HFFc6 (cell line): ENCODE data around the gene SKIC2. TPM values are rescaled to one million over a fixed set of nuclear protein-coding genes. Genes with fewer than 3 reads are reported as not detected.

Experiments used
- DNase-seq: peaks from one replicate; pipeline ENCODE4 v3.0.0-alpha.2; 2018
- H3K27ac Mint-ChIP-seq: 2 replicates; pipeline ENCODE4 v1.8.0; 2020; ENCODE audit warnings: mild to moderate bottlenecking, mixed read lengths
- H3K27me3 Mint-ChIP-seq: 2 replicates; pipeline ENCODE4 v1.8.0; 2021; ENCODE audit warnings: mild to moderate bottlenecking, moderate library complexity, mixed read lengths; ENCODE audit not compliant: insufficient read depth
- H3K36me3 Mint-ChIP-seq: 2 replicates; pipeline ENCODE4 v1.8.0; 2021; ENCODE audit warnings: low read depth, mixed read lengths
- H3K4me1 Mint-ChIP-seq: 2 replicates; pipeline ENCODE4 v1.8.0; 2020; ENCODE audit warnings: low read depth, mixed read lengths
- H3K4me3 Mint-ChIP-seq: 2 replicates; pipeline ENCODE4 v1.8.0; 2020; ENCODE audit warnings: mild to moderate bottlenecking, moderate library complexity, mixed read lengths
- H3K9me3 Mint-ChIP-seq: 2 replicates; pipeline ENCODE4 v1.8.0; 2020; ENCODE audit warnings: mild to moderate bottlenecking, mixed read lengths
- total RNA-seq, 6 experiments: library from RNA; stranded (reverse); fragmentation: NEBNext Ultra II Directional; extraction: Animal tissue kit (Norgen Biotek cat#: 25700); gene quantifications; 2 replicates in 1 of 6; 3 replicates in 5 of 6; pipeline ENCODE4 v1.2.3, GENCODE V29; 2021
- TF ChIP-seq, protein P1 (sequence below): fragments of 200-600 bp; sonication (generic); IDR thresholded peaks from 2 replicates; pipeline ENCODE4 v1.5.0; 2021; ENCODE audit warnings: antibody characterized with exemption, mild to moderate bottlenecking

Gene SKIC2
- total RNA-seq, 6 experiments from 2014 or later = 74.0 to 83.3 (median 77.8) TPM

DNA sequence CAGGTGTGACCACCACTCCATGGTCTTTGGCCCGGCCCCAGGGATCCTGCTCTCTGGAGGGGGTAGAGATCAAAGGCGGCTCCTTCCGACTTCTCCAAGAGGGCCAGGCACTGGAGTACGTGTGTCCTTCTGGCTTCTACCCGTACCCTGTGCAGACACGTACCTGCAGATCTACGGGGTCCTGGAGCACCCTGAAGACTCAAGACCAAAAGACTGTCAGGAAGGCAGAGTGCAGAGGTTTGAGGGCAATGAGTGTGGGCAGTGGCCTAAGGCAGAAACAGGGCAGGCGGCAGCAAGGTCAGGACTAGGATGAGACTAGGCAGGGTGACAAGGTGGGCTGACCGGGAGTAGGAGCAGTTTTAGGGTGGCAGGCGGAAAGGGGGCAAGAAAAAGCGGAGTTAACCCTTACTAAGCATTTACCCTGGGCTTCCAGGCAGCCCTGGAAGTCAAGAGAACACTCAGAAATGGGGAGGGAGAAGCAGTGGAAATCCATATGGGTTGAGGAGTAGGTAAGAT lies 12.5 kb upstream of the SKIC2 start:
- Mint-ChIP-seq H3K36me3 (no peaks in the 10 kb centered on the region), H3K4me3 (no peak overlapping the region; the same call in 1 of the 2 replicates), H3K4me1 (peaks cover 39% of the 10 kb centered on the region), H3K27me3 (peaks cover 17% of the 10 kb centered on the region), H3K27ac (no peak overlapping the region), H3K9me3 (no peaks in the 10 kb centered on the region)
- DNase-seq = no peak
- TF ChIP-seq, protein P1, sequence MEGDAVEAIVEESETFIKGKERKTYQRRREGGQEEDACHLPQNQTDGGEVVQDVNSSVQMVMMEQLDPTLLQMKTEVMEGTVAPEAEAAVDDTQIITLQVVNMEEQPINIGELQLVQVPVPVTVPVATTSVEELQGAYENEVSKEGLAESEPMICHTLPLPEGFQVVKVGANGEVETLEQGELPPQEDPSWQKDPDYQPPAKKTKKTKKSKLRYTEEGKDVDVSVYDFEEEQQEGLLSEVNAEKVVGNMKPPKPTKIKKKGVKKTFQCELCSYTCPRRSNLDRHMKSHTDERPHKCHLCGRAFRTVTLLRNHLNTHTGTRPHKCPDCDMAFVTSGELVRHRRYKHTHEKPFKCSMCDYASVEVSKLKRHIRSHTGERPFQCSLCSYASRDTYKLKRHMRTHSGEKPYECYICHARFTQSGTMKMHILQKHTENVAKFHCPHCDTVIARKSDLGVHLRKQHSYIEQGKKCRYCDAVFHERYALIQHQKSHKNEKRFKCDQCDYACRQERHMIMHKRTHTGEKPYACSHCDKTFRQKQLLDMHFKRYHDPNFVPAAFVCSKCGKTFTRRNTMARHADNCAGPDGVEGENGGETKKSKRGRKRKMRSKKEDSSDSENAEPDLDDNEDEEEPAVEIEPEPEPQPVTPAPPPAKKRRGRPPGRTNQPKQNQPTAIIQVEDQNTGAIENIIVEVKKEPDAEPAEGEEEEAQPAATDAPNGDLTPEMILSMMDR = no peak

DNA sequence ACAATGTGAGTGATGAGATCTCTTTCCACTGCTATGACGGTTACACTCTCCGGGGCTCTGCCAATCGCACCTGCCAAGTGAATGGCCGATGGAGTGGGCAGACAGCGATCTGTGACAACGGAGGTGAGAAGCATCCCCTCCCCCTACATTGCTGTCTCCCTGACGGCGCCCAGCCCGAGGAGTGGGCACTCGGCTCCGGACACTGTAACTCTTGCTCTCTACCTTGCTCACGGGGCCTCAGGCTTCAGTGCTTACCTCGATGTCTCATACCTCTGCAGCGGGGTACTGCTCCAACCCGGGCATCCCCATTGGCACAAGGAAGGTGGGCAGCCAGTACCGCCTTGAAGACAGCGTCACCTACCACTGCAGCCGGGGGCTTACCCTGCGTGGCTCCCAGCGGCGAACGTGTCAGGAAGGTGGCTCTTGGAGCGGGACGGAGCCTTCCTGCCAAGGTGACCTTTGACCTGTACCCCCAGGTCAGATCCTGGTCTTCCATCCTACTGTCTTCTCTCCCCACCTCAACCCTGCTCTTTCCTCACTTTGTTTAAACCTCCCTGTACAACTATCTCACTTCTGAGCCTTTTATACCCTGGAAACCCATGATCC lies 11.8 kb upstream of the SKIC2 start:
- peaks cover 17% of the 10 kb centered on the region for H3K27me3 Mint-ChIP-seq
- TF ChIP-seq, protein P1 = no peak
- no peak overlapping the region for H3K4me3 Mint-ChIP-seq
- peaks cover 37% of the 10 kb centered on the region for H3K4me1 Mint-ChIP-seq
- no peaks in the 10 kb centered on the region for H3K36me3 Mint-ChIP-seq
- H3K27ac Mint-ChIP-seq = no peak overlapping the region
- no peaks in the 10 kb centered on the region for H3K9me3 Mint-ChIP-seq
- no peak for DNase-seq

DNA sequence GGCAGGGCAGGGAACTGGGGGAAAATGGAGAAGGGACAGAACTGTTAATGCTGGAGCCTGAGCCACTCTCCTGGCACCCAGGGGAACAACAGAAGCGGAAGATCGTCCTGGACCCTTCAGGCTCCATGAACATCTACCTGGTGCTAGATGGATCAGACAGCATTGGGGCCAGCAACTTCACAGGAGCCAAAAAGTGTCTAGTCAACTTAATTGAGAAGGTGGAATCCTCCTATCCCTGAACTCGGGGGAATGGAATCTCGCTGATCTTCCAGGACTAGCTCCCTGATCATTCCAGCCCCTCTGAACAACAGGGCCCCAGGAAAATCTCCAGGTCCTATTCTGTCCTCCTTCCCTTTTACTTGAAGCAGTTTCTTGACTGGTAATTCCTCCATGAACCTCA lies 11.1 kb upstream of the SKIC2 start:
- H3K4me1 Mint-ChIP-seq = peaks cover 37% of the 10 kb centered on the region
- no peak overlapping the region for H3K4me3 Mint-ChIP-seq
- H3K36me3 Mint-ChIP-seq = no peaks in the 10 kb centered on the region
- DNase-seq = no peak
- no peaks in the 10 kb centered on the region for H3K9me3 Mint-ChIP-seq
- TF ChIP-seq, protein P1 = no peak
- H3K27me3 Mint-ChIP-seq = peaks cover 17% of the 10 kb centered on the region
- H3K27ac Mint-ChIP-seq = no peak overlapping the region

DNA sequence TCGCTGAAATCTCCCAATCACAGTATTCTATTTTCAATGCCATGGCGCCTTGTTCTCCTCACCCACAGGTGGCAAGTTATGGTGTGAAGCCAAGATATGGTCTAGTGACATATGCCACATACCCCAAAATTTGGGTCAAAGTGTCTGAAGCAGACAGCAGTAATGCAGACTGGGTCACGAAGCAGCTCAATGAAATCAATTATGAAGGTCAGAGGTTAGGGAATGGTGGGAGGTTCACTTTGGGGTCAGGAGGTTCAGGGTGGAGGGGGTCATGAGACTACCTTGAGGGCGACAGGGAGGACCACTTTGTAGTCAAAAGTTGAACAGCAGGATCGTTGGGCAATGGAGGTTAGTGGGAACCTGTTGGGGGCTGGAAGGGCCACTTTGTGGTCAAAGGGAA lies 10.7 kb upstream of the SKIC2 start:
- Mint-ChIP-seq H3K27me3 (peaks cover 17% of the 10 kb centered on the region), H3K36me3 (peaks cover 3% of the 10 kb centered on the region; the same call in 1 of the 2 replicates), H3K4me1 (peaks cover 37% of the 10 kb centered on the region), H3K27ac (no peak overlapping the region), H3K9me3 (no peaks in the 10 kb centered on the region), H3K4me3 (no peak overlapping the region)
- TF ChIP-seq, protein P1 = no peak
- no peak for DNase-seq

DNA sequence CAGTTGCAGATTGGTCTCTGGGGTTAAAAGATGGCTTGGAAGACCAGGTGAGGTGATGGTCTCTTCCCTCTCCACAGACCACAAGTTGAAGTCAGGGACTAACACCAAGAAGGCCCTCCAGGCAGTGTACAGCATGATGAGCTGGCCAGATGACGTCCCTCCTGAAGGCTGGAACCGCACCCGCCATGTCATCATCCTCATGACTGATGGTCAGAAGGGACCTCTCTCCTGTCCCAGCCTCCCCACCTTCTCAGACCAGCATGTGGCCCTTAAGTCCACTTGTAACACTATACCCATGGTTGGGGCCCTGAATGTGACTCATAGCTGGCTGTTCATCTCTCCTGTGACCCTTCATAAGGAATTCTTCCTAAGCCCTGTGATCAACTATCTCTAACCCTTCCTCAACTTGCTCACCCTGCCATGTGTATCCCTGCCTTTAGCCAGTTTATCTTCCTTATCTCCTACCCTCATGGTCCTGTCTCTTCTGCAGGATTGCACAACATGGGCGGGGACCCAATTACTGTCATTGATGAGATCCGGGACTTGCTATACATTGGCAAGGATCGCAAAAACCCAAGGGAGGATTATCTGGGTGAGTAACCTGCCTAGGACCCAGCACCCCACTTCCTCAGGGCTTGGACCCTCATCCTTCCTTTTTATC lies 10.1 kb upstream of the SKIC2 start:
- peak; percentile 52 for DNase-seq
- peaks cover 14% of the 10 kb centered on the region for H3K27me3 Mint-ChIP-seq
- H3K4me1 Mint-ChIP-seq = peaks cover 37% of the 10 kb centered on the region
- peak overlapping the region; percentile 7; the same call in 1 of the 2 replicates for H3K27ac Mint-ChIP-seq
- no peaks in the 10 kb centered on the region for H3K9me3 Mint-ChIP-seq
- H3K36me3 Mint-ChIP-seq = peaks cover 8% of the 10 kb centered on the region; the same call in 1 of the 2 replicates
- peak overlapping the region; percentile 3; the same call in 1 of the 2 replicates for H3K4me3 Mint-ChIP-seq
- TF ChIP-seq, protein P1 = no peak
